Retinal pigment epithelial cell (primary cell): ENCODE results near the gene TBX19.

Source experiments
- DNase-seq: peaks from one replicate; pipeline ENCODE4 v3.0.0-alpha.2; 2010; ENCODE audit warnings: low read depth
- H3K4me3 ChIP-seq: 2 replicates; pipeline ENCODE4 v1.5.1; 2011; ENCODE audit warnings: mild to moderate bottlenecking, low read length, control low read depth, moderate library complexity
- TF ChIP-seq, protein P1 (sequence below): conservative IDR thresholded peaks from 2 replicates; pipeline ENCODE4 v1.5.1; 2011; ENCODE audit warnings: low read depth, low read length, control low read depth, inconsistent platforms

Gene TBX19

DNA sequence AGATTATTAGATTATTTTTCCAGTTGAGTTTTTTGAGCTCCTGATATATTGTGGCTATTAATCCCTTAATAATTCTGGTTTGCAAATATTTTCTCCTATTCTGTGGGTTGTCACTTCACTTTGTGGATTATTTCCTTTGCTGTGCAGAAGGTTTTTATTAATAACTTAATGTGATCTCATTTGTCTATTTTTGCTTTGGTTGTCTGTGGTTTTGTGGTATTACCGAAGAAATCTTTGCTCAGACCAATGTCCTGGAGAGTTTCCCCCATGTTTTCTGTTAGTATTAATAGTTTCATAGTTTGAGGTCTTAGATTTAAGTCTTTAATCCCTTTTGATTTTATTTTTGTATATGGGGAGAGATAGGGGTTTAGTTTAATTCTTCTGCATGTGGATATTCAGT lies 7.1 kb upstream of the TBX19 start:
- H3K4me3 ChIP-seq: no peak overlapping the region
- no peak for DNase-seq
- TF ChIP-seq, protein P1, sequence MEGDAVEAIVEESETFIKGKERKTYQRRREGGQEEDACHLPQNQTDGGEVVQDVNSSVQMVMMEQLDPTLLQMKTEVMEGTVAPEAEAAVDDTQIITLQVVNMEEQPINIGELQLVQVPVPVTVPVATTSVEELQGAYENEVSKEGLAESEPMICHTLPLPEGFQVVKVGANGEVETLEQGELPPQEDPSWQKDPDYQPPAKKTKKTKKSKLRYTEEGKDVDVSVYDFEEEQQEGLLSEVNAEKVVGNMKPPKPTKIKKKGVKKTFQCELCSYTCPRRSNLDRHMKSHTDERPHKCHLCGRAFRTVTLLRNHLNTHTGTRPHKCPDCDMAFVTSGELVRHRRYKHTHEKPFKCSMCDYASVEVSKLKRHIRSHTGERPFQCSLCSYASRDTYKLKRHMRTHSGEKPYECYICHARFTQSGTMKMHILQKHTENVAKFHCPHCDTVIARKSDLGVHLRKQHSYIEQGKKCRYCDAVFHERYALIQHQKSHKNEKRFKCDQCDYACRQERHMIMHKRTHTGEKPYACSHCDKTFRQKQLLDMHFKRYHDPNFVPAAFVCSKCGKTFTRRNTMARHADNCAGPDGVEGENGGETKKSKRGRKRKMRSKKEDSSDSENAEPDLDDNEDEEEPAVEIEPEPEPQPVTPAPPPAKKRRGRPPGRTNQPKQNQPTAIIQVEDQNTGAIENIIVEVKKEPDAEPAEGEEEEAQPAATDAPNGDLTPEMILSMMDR: no peak

DNA sequence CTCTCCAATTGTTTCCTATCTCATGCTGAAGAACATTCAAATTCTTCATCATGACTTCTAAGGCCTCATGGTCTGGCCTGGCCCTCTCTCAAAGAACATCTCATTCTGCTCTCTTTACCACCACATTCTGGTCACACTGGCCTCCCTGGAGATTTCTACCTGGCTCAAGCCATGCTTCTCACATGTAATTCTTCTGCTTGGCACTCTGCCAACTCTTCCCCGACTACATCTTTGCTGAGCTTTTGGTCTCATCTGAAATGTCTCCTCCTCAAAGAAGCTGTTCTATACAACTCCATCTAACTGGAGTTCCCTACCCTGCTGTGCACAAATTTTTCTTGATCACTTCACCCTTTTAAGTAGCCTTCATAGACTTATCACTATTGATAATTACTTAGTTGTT lies 1.4 kb upstream of the TBX19 start:
- no peak for DNase-seq
- TF ChIP-seq, protein P1: no peak
- H3K4me3 ChIP-seq: no peak overlapping the region

DNA sequence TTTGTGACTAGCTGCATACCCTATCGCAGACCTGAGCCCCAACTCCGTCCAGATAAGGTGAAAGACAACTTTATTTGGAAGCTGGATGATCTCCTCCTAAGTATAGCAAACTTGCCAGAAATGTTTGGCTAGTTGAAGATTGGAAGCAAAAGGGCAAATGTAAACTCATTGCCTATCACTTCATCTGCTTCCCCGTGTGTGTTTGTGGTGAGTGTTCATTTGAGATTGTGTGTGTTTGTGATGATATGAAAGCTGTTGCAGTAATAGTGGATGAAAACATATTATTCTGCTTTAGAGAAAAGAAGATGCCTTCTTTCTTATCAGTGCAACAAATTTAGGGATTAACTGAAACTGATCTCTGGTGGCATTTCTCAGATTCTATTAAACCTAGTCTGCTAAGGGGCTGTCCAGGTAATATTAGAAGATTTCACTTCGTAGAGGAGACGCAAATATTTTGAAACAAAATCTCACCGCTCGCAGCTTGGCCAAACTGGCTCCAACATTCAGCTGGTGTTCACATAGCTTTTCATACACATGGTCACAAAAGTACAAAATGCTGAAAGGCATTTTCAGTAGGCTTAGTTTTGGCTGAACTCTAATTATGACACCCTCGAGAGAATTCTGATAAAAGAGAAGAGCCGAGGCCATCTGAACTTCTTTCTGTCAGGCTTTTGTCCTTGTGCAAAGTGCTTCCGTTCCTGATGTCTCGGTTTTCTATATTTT lies 1.1 kb downstream of the TBX19 start:
- TF ChIP-seq, protein P1: no peak

DNA sequence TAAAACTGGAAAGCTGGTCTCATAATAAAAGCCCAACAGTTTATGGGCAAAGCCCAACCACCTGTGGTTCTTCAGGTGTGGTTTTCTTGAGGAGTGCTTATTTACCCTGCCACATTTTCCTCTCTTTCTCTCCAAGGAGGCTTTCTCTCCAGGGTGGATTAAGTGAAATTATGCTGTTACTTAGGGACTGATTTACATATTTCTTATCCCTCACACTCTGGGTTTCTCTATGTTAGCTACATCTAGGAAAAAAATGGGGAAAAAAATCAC lies 4.8 kb downstream of the TBX19 start:
- H3K4me3 ChIP-seq: no peak overlapping the region
- TF ChIP-seq, protein P1: no peak
- no peak for DNase-seq

More for the DNA sequence above, 1.1 kb downstream of the TBX19 start:
- DNase-seq: no peak
- no peak overlapping the region for H3K4me3 ChIP-seq

DNA sequence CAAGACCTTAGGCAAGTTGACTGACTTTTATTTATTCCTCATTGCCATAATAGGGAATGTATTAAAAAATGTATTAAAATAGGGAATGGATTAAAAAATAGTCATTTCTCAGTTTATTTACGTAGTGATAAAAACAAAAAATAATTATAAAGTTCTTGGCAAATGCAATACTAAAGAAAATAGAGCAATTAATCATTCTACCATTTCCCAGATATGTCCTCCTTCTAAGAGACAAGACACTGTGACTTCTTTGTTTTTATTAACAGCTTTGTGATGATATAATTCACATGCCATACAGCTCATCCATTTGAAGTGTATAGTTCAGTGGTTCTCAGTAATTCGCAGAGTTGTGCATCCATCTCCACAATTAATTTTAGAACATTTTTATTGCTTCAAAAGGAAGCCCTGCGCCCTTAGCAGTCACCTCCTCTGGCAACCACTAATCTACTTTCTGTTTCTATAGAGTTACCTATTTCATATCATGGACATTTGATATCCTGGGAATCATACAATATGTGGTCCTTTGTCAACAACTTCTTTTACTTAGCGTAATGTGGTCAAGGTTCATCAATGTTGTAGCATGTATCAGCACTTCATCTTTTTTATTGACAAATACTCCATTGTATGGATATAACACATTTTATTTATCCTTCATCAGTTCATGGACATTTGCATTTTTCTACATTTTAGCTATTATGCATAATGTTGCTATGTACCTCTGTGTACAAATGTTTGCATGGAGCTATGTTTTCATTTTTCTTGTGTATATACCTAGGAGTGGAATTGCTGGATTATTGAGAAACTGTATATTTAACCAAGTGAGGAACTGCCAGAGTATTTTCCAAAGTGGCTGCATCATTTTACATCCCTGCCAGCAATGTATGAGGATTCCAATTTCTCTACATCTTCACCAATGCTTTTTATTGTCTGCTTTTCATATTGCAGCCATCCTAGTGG lies 5.6 kb downstream of the TBX19 start:
- DNase-seq: no peak
- TF ChIP-seq, protein P1: no peak
- no peak overlapping the region for H3K4me3 ChIP-seq

DNA sequence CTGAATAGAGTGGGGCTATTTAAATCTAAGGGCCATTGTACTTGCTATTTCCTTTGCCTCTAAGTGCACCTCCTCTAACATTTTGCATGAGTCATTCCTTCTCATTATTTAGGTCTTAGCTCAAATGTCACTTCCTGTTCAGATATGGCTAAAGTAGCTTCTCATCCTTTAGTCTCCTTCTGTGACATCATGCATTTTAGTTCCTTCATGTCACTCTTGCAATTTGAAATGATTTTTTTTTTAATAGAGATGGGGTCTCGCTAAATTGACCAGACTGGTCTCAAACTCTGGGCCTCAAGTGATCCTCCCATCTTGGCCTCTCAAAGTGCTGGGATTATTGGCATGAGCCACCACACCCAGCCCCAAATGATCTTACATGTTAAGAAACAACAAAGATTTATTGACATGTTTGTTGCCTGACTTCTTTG lies 6.6 kb downstream of the TBX19 start:
- DNase-seq: no peak
- H3K4me3 ChIP-seq: no peak overlapping the region
- TF ChIP-seq, protein P1: no peak
